Neural progenitor cell (in vitro differentiated cells): ENCODE data around the gene PEPD. TPM values are rescaled to one million over a fixed set of nuclear protein-coding genes. Genes with fewer than 3 reads are reported as not detected.

Experiments
- DNase-seq: peaks from one replicate; pipeline ENCODE4 v3.0.0-alpha.2; 2016; ENCODE audit warnings: low spot score
- H2AFZ ChIP-seq: fragments of 200-600 bp; sonication (generic); replicated peaks from 2 replicates; pipeline ENCODE4 v1.6.1; 2016; ENCODE audit warnings: antibody characterized with exemption
- H3F3A ChIP-seq: fragments of 200-600 bp; sonication (generic); 2 replicates; pipeline ENCODE4 v1.6.1; 2016; ENCODE audit warnings: antibody characterized with exemption, low read depth
- H3K27ac ChIP-seq: fragments of 200-600 bp; sonication (generic); 2 replicates; pipeline ENCODE4 v1.5.1; 2016; ENCODE audit warnings: mild to moderate bottlenecking
- H3K27me3 ChIP-seq: fragments of 200-600 bp; sonication (generic); 2 replicates; pipeline ENCODE4 v1.6.1; 2016; ENCODE audit warnings: mild to moderate bottlenecking, moderate library complexity
- H3K36me3 ChIP-seq: fragments of 200-600 bp; sonication (generic); 2 replicates; pipeline ENCODE4 v1.5.1; 2016
- H3K4me1 ChIP-seq: fragments of 200-600 bp; sonication (generic); 2 replicates; pipeline ENCODE4 v1.6.1; 2016; ENCODE audit warnings: mixed run types
- H3K4me2 ChIP-seq: fragments of 200-600 bp; sonication (generic); 2 replicates; pipeline ENCODE4 v1.6.1; 2016
- H3K4me3 ChIP-seq: fragments of 200-600 bp; sonication (generic); 2 replicates; pipeline ENCODE4 v1.5.1; 2016
- H3K79me2 ChIP-seq: fragments of 200-600 bp; sonication (generic); 2 replicates; pipeline ENCODE4 v1.6.1; 2016; ENCODE audit warnings: low read depth
- H3K9ac ChIP-seq: fragments of 200-600 bp; sonication (generic); 2 replicates; pipeline ENCODE4 v1.6.1; 2016
- H3K9me3 ChIP-seq: fragments of 200-600 bp; sonication (generic); 2 replicates; pipeline ENCODE4 v1.5.1; 2016; ENCODE audit warnings: low read depth
- H4K20me1 ChIP-seq: fragments of 200-600 bp; sonication (generic); 2 replicates; pipeline ENCODE4 v1.6.1; 2016; ENCODE audit warnings: low read depth
- H3K27ac Mint-ChIP-seq: 3 replicates; pipeline ENCODE4 v1.8.0; 2021; ENCODE audit warnings: mixed read lengths
- H3K27me3 Mint-ChIP-seq: 2 replicates; pipeline ENCODE4 v1.8.0; 2022; ENCODE audit warnings: low read depth, mild to moderate bottlenecking, inconsistent platforms, moderate library complexity, mixed read lengths; ENCODE audit not compliant: insufficient read depth
- H3K36me3 Mint-ChIP-seq: 3 replicates; pipeline ENCODE4 v1.8.0; 2021; ENCODE audit warnings: mixed read lengths
- H3K4me1 Mint-ChIP-seq: 3 replicates; pipeline ENCODE4 v1.8.0; 2021; ENCODE audit warnings: mixed read lengths
- H3K4me3 Mint-ChIP-seq: 3 replicates; pipeline ENCODE4 v1.8.0; 2021; ENCODE audit warnings: mild to moderate bottlenecking, moderate library complexity, mixed read lengths
- H3K9me3 Mint-ChIP-seq: 3 replicates; pipeline ENCODE4 v1.8.0; 2020; ENCODE audit warnings: mixed read lengths
- CTCF ChIP-seq: fragments of 200-600 bp; sonication (generic); IDR thresholded peaks from 2 replicates; pipeline ENCODE4 v1.5.1; 2017; ENCODE audit warnings: antibody characterized with exemption, mild to moderate bottlenecking
- EZH2 ChIP-seq: fragments of 200-600 bp; sonication (generic); IDR thresholded peaks from 2 replicates; pipeline ENCODE4 v1.6.1; 2017; ENCODE audit warnings: antibody characterized with exemption, mild to moderate bottlenecking, moderate library complexity
- EZH2phosphoT487 ChIP-seq: fragments of 200-600 bp; sonication (generic); IDR thresholded peaks from 2 replicates; pipeline ENCODE4 v1.6.1; 2017; ENCODE audit warnings: antibody characterized with exemption
- total RNA-seq: library from RNA; depleted of rRNA; stranded (reverse); fragments of >200 nt; gene quantifications from 2 replicates; pipeline ENCODE4 v1.2.3, GENCODE V29; 2015; ENCODE audit warnings: low replicate concordance

PEPD gene
- total RNA-seq, 1 donor from 2014 or later, result 47.0 TPM

- TF ChIP-seq EZH2, result no peak
- no peak for TF ChIP-seq EZH2phosphoT487
- TF ChIP-seq CTCF, result no peak
- Mint-ChIP-seq H3K4me1 (peaks cover 3% of the 10 kb centered on the region), H3K27me3 (peaks cover 10% of the 10 kb centered on the region), H3K36me3 (no peaks in the 10 kb centered on the region), H3K27ac (no peak overlapping the region), H3K4me3 (no peak overlapping the region), H3K9me3 (peaks cover 2% of the 10 kb centered on the region)
- Histone ChIP-seq H3K79me2 (no peaks in the 10 kb centered on the region), H3F3A (peaks cover 4% of the 10 kb centered on the region), H3K27ac (no peak overlapping the region), H3K4me3 (no peak overlapping the region), H3K9ac (no peak overlapping the region), H4K20me1 (no peaks in the 10 kb centered on the region), H3K9me3 (no peaks in the 10 kb centered on the region), H3K36me3 (no peaks in the 10 kb centered on the region), H3K4me2 (no peak overlapping the region), H3K27me3 (peaks cover 8% of the 10 kb centered on the region), H2AFZ (no peak overlapping the region), H3K4me1 (peaks cover under 1% of the 10 kb centered on the region)
- no peak for DNase-seq
These were observed 172.0 kb downstream of the PEPD start for GRCh38 chr19:33349319-33350289.

GRCh38 chr19:33348301-33349010, 173.1 kb downstream of the PEPD start:
- Mint-ChIP-seq H3K36me3 (no peaks in the 10 kb centered on the region), H3K9me3 (no peaks in the 10 kb centered on the region), H3K4me1 (peaks cover 11% of the 10 kb centered on the region), H3K27me3 (peaks cover 10% of the 10 kb centered on the region), H3K27ac (no peak overlapping the region), H3K4me3 (no peak overlapping the region)
- Histone ChIP-seq H3K9me3 (no peaks in the 10 kb centered on the region), H3K79me2 (no peaks in the 10 kb centered on the region), H4K20me1 (no peaks in the 10 kb centered on the region), H3K4me3 (no peak overlapping the region), H3K4me1 (peaks cover 10% of the 10 kb centered on the region), H3K9ac (no peak overlapping the region), H3K36me3 (no peaks in the 10 kb centered on the region), H3K27me3 (peaks cover 8% of the 10 kb centered on the region), H3F3A (peaks cover 4% of the 10 kb centered on the region), H3K4me2 (no peak overlapping the region), H3K27ac (no peak overlapping the region), H2AFZ (no peak overlapping the region)
- no peak for TF ChIP-seq EZH2
- DNase-seq, result no peak

GRCh38 chr19:33347300-33347699, 174.3 kb downstream of the PEPD start:
- Histone ChIP-seq H3K27me3 (peaks cover 8% of the 10 kb centered on the region), H3K36me3 (no peaks in the 10 kb centered on the region), H3K27ac (no peak overlapping the region), H3K4me3 (no peak overlapping the region), H4K20me1 (no peaks in the 10 kb centered on the region), H3K4me1 (peaks cover 10% of the 10 kb centered on the region), H2AFZ (no peak overlapping the region), H3F3A (peaks cover 4% of the 10 kb centered on the region), H3K79me2 (no peaks in the 10 kb centered on the region), H3K9ac (no peak overlapping the region), H3K9me3 (no peaks in the 10 kb centered on the region), H3K4me2 (no peak overlapping the region)
- H3K27me3 Mint-ChIP-seq, result peaks cover 13% of the 10 kb centered on the region
- no peak overlapping the region for H3K27ac Mint-ChIP-seq
- no peak overlapping the region for H3K4me3 Mint-ChIP-seq
- peaks cover 11% of the 10 kb centered on the region for H3K4me1 Mint-ChIP-seq
- DNase-seq, result no peak
- no peaks in the 10 kb centered on the region for H3K9me3 Mint-ChIP-seq
- H3K36me3 Mint-ChIP-seq, result no peaks in the 10 kb centered on the region
- TF ChIP-seq EZH2 (no peak), EZH2phosphoT487 (no peak), CTCF (no peak)
